Osteoblast (primary cell): Measurements from ENCODE around the gene ELMO2. TPM values are rescaled to one million over a fixed set of nuclear protein-coding genes. Genes with fewer than 3 reads are reported as not detected.

Source experiments
- DNase-seq: peaks from one replicate; pipeline ENCODE4 v3.0.0; 2011; ENCODE audit warnings: low spot score, mixed read lengths; ENCODE audit not compliant: insufficient read length; ENCODE audit errors: missing footprints
- H2AFZ ChIP-seq: 2 replicates; pipeline ENCODE4 v1.6.0; 2011; ENCODE audit warnings: mild to moderate bottlenecking, low read length
- H3K27ac ChIP-seq: 2 replicates; pipeline ENCODE4 v1.5.1; 2011; ENCODE audit warnings: mild to moderate bottlenecking, low read depth, low read length, moderate library complexity
- H3K27me3 ChIP-seq: 2 replicates; pipeline ENCODE4 v1.6.0; 2012; ENCODE audit warnings: mild to moderate bottlenecking, control low read depth, inconsistent platforms, low read length, moderate library complexity; ENCODE audit not compliant: insufficient read depth
- H3K36me3 ChIP-seq: 2 replicates; pipeline ENCODE4 v1.5.1; 2011; ENCODE audit warnings: mild to moderate bottlenecking, low read length, control low read depth, moderate library complexity; ENCODE audit not compliant: insufficient read depth
- H3K4me1 ChIP-seq: 2 replicates; pipeline ENCODE4 v1.5.1; 2011; ENCODE audit warnings: mild to moderate bottlenecking, low read length, control low read depth, moderate library complexity; ENCODE audit not compliant: insufficient read depth
- H3K4me2 ChIP-seq: 2 replicates; pipeline ENCODE4 v1.6.0; 2011; ENCODE audit warnings: mild to moderate bottlenecking, low read length; ENCODE audit not compliant: insufficient read depth
- H3K4me3 ChIP-seq: fragments of 200-600 bp; sonication (generic); 3 replicates; pipeline ENCODE4 v1.5.1; 2012; ENCODE audit warnings: mild to moderate bottlenecking, low read length, inconsistent platforms; ENCODE audit not compliant: insufficient read depth
- H3K79me2 ChIP-seq: 2 replicates; pipeline ENCODE4 v1.6.0; 2012; ENCODE audit warnings: mild to moderate bottlenecking, low read length, control low read depth, inconsistent platforms; ENCODE audit not compliant: insufficient read depth
- H3K9me3 ChIP-seq: 2 replicates; pipeline ENCODE4 v1.5.1; 2011; ENCODE audit warnings: low read depth, low read length, control low read depth
- H4K20me1 ChIP-seq: 2 replicates; pipeline ENCODE4 v1.6.0; 2012; ENCODE audit warnings: mild to moderate bottlenecking, low read length, control low read depth; ENCODE audit not compliant: insufficient read depth
- CTCF ChIP-seq: IDR thresholded peaks from 2 replicates; pipeline ENCODE4 v1.5.1; 2011; ENCODE audit warnings: mild to moderate bottlenecking, low read depth, low read length, moderate library complexity; ENCODE audit errors: extremely low read depth
- total RNA-seq: library from RNA; depleted of rRNA; stranded (reverse); fragments of >200 nt; gene quantifications from 2 replicates; pipeline ENCODE4 v1.2.3, GENCODE V29; 2012

Gene ELMO2
- total RNA-seq, 1 donor = 46.7 TPM

DNA sequence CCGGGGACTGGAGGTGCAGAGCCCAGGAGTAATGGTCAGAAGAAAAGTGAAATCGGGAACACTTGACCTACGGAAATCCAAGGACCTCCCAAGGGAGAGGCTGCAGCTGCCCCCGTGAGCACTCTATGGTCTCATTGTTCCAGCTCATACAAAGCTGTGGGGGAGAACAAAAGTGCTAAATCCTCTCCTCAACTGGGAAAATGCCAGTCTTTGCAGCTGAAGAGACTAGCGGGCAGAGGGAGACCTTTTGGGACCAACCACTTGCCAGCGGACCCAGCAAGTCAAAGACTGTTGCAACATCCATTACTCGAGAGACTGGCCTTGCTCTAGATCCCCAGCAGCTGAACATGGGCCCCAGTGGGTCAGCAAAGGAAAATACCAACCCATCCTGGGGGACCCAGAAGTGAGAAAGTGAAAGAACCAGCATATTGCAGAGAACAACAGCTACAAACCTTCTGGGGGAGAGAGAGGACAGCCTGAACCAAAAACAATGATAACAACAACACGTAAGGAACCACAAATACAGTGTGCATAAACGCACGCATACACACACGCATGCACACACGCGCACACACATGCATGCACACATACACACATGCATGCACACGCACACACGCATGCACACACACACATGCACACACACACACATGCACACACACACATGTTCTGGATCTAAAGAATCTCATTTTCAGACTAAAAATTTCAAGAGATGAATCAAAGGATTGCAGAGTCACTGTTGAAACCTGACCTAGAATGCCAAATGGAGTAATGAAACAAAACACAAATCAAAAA, 24.7 kb upstream of the ELMO2 start:
- H3K27me3 ChIP-seq = peaks cover 33% of the 10 kb centered on the region
- no peak for TF ChIP-seq CTCF

DNA sequence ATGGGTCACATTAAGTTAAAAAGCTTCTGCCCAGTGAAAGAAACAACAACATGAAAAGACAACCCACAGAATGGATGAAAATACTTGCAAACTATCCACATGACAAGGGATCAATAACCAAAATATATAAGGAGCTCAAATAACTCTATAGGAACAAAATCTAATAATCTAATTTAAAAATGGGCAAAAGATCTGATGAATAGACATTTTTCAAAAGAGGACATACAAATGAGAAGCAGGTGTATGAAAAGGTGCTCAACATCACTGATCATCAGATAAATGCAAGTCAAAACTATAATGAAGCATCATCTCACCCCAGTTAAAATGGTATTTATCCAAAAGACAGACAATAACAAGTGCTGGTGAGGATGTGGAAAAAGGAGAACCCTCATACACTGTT, 21.0 kb upstream of the ELMO2 start:
- H3K4me1 ChIP-seq = no peaks in the 10 kb centered on the region
- no peaks in the 10 kb centered on the region for H3K79me2 ChIP-seq
- no peak overlapping the region for H3K27ac ChIP-seq
- no peak for TF ChIP-seq CTCF
- H3K36me3 ChIP-seq = no peaks in the 10 kb centered on the region
- H3K4me3 ChIP-seq = no peak overlapping the region
- no peak overlapping the region for H3K4me2 ChIP-seq
- no peaks in the 10 kb centered on the region for H4K20me1 ChIP-seq
- H3K27me3 ChIP-seq = peaks cover 26% of the 10 kb centered on the region
- DNase-seq = no peak
- no peaks in the 10 kb centered on the region for H3K9me3 ChIP-seq
- H2AFZ ChIP-seq = no peak overlapping the region

More for the DNA sequence above, 24.7 kb upstream of the ELMO2 start:
- no peak overlapping the region for H3K27ac ChIP-seq
- no peak overlapping the region for H3K4me3 ChIP-seq
- H3K36me3 ChIP-seq = no peaks in the 10 kb centered on the region
- no peaks in the 10 kb centered on the region for H3K4me1 ChIP-seq
- no peak overlapping the region for H3K4me2 ChIP-seq
- H3K79me2 ChIP-seq = no peaks in the 10 kb centered on the region
- no peak for DNase-seq
- no peaks in the 10 kb centered on the region for H3K9me3 ChIP-seq
- no peak overlapping the region for H2AFZ ChIP-seq
- H4K20me1 ChIP-seq = no peaks in the 10 kb centered on the region

DNA sequence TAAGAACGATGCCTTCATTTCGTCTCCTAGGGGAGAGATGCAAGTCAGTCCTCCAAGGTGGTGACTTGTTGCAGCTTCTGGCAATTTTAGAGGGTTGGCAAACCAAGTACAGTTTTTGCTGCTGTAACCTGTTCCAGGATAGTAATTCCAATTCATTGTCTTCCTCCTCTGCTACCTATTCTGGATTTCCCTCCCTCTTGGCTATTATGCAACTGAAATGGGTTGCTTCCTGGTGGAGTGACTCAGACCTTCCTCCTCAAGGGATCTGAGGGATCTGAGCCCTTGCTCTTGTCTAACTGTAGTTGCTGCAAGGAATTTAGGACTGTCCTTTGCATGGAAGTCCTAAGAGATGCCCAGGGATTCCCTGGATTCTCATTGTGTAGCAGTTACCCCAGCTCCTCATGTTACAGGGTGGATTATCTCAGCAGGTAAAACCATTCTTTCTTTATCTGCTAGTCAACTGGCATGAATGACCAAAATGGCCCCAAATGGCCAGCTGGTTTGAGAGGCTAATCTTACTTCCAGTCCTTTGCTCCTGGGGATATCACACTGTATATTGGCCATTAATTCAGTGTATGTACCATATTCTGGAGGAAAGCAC, 17.6 kb upstream of the ELMO2 start:
- no peaks in the 10 kb centered on the region for H3K9me3 ChIP-seq
- no peak for TF ChIP-seq CTCF
- H4K20me1 ChIP-seq = no peaks in the 10 kb centered on the region
- no peak overlapping the region for H3K4me3 ChIP-seq
- H3K27me3 ChIP-seq = peaks cover 11% of the 10 kb centered on the region
- H3K27ac ChIP-seq = no peak overlapping the region
- no peaks in the 10 kb centered on the region for H3K36me3 ChIP-seq
- H2AFZ ChIP-seq = no peak overlapping the region
- no peak for DNase-seq
- no peak overlapping the region for H3K4me2 ChIP-seq
- H3K79me2 ChIP-seq = no peaks in the 10 kb centered on the region
- peaks cover 5% of the 10 kb centered on the region for H3K4me1 ChIP-seq

DNA sequence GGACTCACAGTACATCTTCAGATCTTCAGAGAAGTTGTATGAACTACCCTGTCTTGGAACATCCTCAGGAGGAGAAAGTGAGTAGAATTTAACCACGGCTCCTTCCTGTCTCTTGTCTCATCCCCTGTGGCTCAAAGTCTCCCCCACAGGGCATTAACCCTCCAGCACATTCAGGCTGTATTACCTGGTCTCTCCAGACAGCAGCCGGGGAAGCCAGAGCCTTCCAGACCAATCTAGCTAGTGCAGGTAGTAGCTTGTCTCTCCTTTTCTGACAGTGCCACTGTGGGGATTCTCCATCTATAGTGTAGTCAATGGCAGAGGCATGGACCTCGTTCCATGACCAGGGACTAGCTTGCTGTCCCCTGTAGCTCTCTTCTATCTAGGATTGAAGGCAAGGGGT, 16.9 kb upstream of the ELMO2 start:
- no peak overlapping the region for H3K4me3 ChIP-seq
- TF ChIP-seq CTCF = no peak
- peaks cover 5% of the 10 kb centered on the region for H3K4me1 ChIP-seq
- H3K79me2 ChIP-seq = no peaks in the 10 kb centered on the region
- H3K36me3 ChIP-seq = no peaks in the 10 kb centered on the region
- H3K4me2 ChIP-seq = no peak overlapping the region
- peaks cover 9% of the 10 kb centered on the region for H3K27me3 ChIP-seq
- no peak overlapping the region for H2AFZ ChIP-seq
- H3K27ac ChIP-seq = no peak overlapping the region
- H3K9me3 ChIP-seq = no peaks in the 10 kb centered on the region
- no peaks in the 10 kb centered on the region for H4K20me1 ChIP-seq
- no peak for DNase-seq
